Body of pancreas (tissue), 4 donors: ENCODE measurements around the gene TRIM61.

Source experiments
- CTCF ChIP-seq, 7 experiments: fragments of 450-650 bp in 4 of 7; fragments of 200-600 bp in 3 of 7; sonication (generic) in 3 of 7; IDR thresholded peaks; one replicate each; pipeline ENCODE4 v1.5.1; 2016 to 2019; ENCODE audit warnings: antibody characterized with exemption in 7 of 7
- POLR2A ChIP-seq, 3 donors: fragments of 450-650 bp; IDR thresholded peaks; one replicate each; pipeline ENCODE4 v1.6.1; 2016; ENCODE audit warnings: antibody characterized with exemption in 3 of 3, mild to moderate bottlenecking in 2 of 3

GRCh38 chr4:164935363-164935762 is 42.1 kb downstream of the TRIM61 start:
- TF ChIP-seq CTCF (IDR thresholded peaks at IDR 0.05), result no peak
- TF ChIP-seq POLR2A (IDR thresholded peaks at IDR 0.05), result no peak
